Dedifferentiated amniotic fluid mesenchymal stem cell (primary cell): ENCODE measurements around the gene COMT.
"Not testable (repeated sequence)": the region's sequence is repeated elsewhere in the genome, so short reads cannot be mapped to it uniquely, and the experiment has no call there.

Source experiments
- DNase-seq: peaks from one replicate; pipeline ENCODE4 v3.0.0-alpha.2; 2016; ENCODE audit errors: extremely low spot score

The COMT gene

GRCh38 chr22:19907902-19908301 lies 33.7 kb upstream of the COMT start:
- DNase-seq = not testable (repeated sequence)

- peak; percentile 42 for DNase-seq
These were observed 32.0 kb upstream of the COMT start for GRCh38 chr22:19909350-19910179.

- DNase-seq = no peak
These were observed 31.3 kb upstream of the COMT start for GRCh38 chr22:19910180-19910744.

DNA sequence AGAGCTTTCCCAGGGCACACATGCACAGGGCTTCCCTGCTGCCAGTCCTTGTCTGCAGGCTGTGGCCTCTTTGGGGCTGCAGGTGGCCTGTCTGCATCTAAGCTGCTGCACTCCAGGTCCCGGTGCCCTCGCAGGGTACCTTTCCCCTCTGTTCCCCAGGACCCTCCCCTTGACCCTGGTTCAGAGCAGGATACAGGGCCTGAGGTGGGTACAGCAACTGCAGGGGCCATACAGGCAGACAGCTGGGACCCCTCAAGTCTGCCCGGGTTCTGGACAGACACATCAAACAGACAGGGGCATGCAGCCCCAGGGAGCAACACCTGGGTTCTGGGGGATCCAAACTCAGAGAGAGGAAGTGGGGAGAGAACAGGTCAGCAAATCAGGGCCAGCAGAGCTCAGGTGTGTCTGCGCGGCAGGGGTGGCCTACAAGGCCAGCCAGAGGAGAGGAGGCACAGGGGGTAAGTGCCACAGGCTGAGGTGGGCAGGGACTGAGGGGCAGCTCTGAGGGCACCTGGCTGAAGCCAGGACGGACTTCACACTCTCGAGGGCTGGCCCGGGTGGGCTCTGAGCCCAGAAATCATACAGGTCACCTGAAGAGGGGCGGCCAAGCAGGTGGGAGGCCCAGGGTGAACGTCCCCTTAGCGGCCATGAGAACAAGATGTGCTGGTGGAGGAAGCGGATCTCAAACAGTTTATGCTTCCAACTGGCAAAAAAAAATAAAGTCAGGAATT lies 29.9 kb upstream of the COMT start:
- no peak for DNase-seq

DNA sequence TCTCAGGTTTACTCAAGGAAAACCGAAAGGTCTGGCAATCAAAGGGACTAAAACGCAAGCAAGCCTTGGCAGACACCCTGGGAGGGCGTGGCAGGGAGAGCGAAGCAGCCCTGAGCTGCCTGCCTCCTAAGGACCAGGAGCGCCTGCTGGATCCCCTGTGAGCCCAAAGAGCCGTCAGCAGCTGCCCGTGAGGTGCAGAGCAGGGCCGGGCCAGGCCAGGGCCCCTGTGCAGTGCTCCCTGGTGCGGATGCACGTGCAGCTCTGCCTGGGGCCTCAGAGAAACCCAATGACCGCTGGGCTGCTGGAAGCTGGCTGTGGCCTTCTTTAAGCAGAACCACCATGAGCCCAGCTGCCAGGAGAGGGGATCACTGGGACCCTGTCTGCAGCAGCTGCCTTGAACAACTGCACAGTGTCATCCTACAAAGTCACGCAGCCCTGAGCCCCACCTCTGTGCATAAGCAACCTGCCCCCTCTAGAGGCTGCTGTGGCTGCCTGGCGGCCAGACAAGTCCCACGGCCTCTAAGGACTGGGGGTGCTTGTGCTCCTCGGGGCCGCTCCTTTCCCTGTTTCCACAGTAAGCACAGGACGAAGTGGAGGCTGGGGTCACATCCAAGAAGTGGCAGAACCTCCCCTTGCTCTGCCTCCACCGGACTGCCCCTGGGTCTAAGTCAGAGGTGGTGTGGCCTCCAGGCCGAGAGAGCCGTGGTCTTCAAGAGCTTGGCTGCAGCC lies 29.1 kb upstream of the COMT start:
- no peak for DNase-seq

DNA sequence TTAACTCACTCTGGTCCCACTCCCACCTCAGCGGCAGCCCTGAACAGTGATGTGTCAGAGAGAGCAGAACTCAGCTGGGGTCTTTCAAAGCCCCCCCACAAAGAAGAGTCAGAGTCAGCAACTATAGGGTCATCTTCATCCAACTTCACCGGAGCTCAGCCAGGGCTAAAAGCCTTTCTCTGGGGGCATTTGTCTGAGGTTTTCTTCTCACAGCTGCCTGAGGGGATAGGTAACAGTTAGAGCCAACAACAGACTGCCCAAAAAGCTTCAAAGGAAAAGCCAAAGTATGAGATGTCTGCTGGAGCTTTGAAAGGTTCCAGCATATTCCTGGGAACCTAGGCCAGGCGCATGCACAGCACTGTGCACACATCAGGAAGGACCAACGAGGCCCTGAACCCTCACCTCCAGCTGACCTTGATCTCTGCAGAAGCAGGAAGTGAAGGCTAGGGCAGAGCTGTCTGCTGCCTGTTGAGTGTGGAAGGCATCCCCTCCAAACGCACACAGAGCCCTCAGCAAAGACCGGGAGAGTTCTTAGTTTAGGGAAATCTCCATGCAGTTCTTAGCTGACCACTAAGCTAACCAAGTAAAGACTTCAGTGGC lies 28.1 kb upstream of the COMT start:
- DNase-seq = no peak

DNA sequence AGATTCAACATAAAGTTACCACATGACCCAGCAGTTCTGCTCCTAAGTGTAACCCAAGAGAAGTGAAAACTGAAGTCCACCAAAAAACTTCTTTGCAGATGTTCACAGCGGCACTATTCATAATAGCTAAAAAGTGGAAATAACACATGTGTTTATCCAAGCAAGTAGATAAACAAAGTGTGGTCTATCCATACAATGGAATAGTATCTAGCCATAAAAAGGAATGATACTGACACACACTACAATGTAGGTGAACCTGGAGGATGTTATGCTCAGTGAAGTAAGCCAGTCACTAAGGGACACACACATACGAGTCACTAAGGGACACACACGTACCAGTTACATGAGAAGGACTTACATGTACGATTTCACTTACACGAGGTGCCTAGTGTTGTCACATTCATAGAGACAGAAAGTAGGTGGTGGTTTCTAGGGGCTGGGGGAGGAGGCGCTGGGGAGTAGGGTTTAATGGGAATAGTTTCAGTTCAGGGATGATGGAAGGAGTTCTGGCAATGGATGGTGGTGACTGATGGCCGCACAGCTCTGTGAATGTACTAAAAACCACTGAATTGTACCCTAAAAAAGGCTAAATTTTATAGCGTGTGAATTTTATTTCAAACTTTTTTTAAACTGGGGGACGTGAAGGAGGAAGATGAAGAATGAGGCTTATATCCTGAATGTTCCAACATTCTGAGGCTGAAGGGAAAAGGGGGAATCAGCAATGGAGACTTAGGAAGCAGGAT lies 27.2 kb upstream of the COMT start:
- DNase-seq = no peak

DNA sequence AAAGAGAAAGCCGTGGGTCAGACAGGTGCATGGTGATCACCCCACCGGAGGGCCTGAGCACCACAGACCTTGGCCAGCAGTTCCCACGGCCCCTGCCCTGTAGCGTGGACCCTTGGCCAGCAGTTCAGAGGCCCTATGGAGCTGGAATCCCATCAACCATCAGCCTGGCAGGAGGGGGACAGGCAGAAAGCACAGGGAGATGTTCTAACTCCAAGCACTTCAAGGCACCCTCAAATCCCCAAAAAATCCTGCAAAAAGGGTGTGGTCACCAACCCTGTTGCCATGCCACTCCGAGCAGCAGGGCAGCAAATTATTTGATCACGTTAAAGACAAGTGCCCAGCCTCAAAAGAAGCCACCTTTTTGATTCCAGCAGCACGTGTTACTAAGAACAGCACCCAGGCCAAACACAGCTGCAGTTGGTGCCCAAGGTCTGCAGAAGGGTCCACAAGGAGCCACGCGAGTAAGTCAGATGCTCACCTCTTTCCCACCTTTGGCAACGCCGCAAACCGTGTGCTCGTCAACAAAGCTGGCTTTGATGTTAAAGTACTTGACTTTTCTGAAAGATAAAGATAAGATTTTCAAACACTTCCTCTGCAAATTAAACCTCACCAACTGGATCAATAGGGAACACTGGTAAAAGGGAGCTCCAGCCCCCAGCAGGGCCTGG lies 26.2 kb upstream of the COMT start:
- no peak for DNase-seq

DNA sequence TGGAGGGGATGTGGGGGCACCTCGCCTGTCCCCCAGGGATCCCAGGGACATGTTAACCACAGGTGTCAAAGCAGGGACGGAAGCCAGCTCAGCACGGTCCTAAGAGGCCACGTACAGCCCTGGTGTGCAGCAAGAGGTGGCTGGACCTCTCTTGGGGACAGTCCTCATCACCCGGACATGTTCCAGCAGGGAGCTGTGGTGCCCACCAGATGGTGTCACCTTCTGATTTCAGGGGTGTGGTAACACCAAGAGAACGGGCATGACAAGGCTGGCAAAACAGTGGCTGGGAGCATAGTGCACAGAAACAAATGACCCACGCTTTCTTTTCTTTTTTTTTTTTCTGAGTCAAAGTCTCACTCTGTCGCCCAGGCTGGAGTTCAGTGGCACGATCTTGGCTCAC lies 25.6 kb upstream of the COMT start:
- DNase-seq = no peak

GRCh38 chr22:19916941-19917340 lies 24.6 kb upstream of the COMT start:
- no peak for DNase-seq

- DNase-seq = no peak
These were observed 24.0 kb upstream of the COMT start for GRCh38 chr22:19917389-19918138.

GRCh38 chr22:19918332-19919106 lies 23.1 kb upstream of the COMT start:
- DNase-seq = no peak

DNA sequence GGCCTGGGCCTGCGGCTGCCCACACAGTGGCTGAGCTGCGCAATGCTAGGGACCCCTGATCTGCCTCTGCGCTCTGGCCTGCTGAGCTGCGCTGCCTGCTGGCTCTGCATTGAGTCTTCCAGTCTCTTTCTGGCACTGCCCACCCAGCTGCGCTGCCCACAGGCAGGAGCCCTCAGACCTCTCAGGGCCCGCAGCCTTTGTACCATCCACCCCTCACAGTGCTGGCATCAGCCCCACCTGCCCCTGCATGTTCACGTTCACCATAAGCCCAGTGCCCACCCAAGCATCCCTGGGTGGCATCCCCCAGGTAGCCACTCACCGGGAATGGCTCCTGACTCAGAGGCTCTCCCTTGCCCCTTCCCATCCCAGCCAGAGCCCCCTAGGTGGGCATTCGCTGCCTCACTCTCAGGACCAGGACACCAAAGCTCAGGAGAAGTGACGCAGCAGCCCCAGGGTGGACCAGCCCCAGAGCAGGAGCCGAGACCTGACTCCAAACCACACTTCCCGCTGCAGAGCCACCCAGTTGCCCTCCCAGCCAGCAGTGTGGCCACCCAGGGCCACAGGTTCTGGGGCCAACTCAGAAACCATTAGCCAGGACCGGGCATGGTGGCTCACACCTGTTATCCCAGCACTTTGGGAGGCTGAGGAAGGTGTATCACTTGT lies 21.7 kb upstream of the COMT start:
- DNase-seq = no peak

DNA sequence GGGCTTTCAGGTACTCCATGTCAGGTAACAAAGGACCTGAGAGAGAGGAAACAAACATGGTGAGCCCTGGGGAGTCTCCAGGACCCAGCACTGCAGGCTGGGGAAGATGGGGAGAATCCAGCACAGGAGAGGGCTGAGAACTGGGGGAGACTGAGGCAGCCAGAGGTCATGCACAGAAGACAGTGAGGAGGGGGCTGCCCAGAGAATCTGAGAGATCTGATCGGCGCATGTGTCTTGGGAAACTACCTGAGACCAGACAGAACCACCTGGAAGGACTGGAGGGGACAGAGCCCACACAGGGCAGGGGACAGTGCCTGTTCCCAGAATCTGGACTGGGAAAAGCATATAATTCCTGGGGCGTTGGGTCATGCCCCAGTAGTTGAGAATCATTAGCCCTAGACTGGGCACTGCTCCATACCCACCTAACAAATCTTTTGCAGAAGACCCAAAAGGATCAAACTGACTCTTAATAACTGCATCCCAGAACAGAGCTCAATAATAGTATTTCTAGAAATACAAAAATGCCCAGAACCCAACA lies 20.0 kb upstream of the COMT start:
- DNase-seq = no peak

DNA sequence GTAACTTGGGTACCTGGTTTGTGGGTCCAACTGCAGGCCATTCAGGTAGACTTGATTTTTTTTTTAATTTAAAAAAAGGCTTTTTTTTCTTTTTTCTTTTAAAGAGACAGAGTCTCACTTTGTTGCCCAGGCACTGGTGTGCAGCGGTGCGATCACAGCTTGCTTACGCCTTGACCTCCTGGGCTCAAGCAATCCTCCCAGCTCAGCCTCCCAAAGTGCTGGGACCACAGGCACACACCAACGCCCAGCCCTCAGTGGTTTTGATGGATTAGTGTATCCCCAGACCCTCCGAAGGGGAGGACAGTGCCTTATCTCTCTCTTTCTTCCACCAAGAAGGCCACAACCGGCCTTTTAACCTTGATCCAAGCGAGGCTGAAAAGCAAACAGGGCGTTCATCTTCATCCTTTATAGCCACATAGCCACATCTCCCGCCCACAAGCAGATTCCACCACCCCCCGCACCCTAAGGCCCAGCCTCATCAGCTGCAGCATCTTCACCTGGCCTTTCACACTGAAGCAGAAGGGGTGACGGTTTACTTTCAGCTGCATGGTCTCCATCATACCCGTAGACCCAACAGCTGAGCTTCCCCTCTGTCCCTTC lies 17.6 kb upstream of the COMT start:
- DNase-seq = no peak

GRCh38 chr22:19926028-19926427 lies 15.5 kb upstream of the COMT start:
- DNase-seq = not testable (repeated sequence)

- no peak for DNase-seq
These were observed 13.9 kb upstream of the COMT start for GRCh38 chr22:19927696-19928095.

DNA sequence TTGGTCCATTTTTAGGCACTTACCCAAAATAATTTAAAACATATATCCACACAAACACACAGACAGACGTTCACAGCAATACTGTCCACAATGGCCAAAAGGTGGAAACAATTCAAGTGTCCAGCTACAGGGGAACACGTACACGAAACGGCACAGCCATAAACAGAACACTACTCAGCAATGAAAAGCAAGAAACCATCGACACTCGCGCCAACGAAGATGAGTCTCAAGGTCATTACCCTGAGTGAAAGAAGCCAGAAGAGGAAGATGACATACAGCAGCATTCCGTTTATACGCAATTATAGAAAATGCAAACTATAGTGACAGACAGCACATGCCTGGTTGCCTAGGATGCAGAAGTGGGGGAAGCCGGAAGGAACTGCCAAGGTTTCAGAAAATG lies 13.4 kb upstream of the COMT start:
- no peak for DNase-seq
